ENCODE results near the gene SYNE1. TPM values are rescaled to one million over a fixed set of nuclear protein-coding genes. Genes with fewer than 3 reads are reported as not detected.

SYNE1 gene
- total RNA-seq, 1 donor from 2014 or later: 258 TPM

Other genes starting within 250 kb of the SYNE1 start
- gene MYCT1, start 60.5 kb upstream of the SYNE1 start, total RNA-seq: 0.21 TPM in 1 of 2 replicates, not detected in the other
- not detected in 2 replicates for gene VIP, start 113.4 kb upstream of the SYNE1 start, total RNA-seq